Transverse colon (tissue), 4 donors: ENCODE measurements around the gene KLHL1.

ENCODE experiments used
- CTCF ChIP-seq, 5 experiments: fragments of 200-600 bp in 3 of 5; fragments of 450-650 bp in 2 of 5; sonication (generic) in 3 of 5; IDR thresholded peaks; 1 replicate in 2 of 5; 2 replicates in 3 of 5; pipeline ENCODE4 v1.5.1; 2016 to 2017; ENCODE audit warnings: antibody characterized with exemption in 5 of 5, inconsistent platforms in 3 of 5, mild to moderate bottlenecking in 2 of 5, moderate library complexity in 1 of 5
- POLR2AphosphoS5 ChIP-seq, 3 donors: sonication (generic); formaldehyde crosslinking; IDR thresholded peaks; one replicate each; pipeline ENCODE4 v1.6.1; 2016; ENCODE audit warnings: antibody characterized with exemption in 3 of 3

DNA sequence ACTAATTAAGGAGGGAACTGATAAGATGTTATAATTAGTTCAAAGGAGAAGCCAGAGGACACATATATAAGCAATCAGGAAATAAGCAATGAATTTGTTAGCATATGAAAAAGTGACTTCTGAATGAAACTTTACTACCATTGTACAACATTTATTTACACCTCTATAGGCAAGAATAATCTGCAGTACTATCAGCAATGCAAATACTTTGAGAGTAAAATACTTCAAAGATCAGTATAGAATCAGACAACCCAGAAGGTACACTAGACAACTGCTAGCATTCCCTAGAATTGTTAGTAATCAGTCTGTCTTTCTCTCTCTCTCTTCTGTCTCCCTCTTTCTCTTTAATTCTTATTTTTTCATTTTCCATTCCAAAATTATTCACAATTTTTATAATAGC, 197.5 kb downstream of the KLHL1 start:
- TF ChIP-seq CTCF (IDR thresholded peaks at IDR 0.05) (no peak), POLR2AphosphoS5 (IDR thresholded peaks at IDR 0.05) (no peak)
